ENCODE data around the gene NOC3L.
A peak's percentile ranks its signal among the peaks of the same experiment; 100 is the strongest.

NOC3L gene

DNA sequence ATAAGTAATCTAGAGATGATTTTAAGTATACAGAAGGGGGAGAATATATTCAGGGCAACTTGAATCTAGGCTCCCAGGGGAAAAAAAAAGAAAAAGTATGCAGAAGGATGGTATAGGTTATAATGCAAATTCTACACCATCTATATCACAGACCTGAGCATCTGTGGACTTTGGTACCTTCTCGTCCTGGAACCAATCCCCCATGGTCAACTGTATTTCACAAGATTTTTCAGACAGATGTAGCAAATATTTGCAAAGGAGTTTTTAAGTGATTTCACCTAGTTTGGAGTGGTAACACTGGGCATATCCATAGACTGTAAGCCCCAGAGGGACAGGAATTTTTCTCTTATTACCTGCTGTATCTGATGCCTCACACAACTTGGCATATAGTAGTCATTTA lies 58.8 kb downstream of the NOC3L start:
- no peak overlapping the region for H3K4me3 ChIP-seq (ENCODE audit: low read depth, low read length)
- H3K4me1 ChIP-seq (ENCODE audit: control insufficient read depth, insufficient read depth, low read length): no peaks in the 10 kb centered on the region
- H3K9me3 ChIP-seq (ENCODE audit: control insufficient read depth, insufficient read depth, low read length): no peaks in the 10 kb centered on the region
- no peaks in the 10 kb centered on the region for H3K36me3 ChIP-seq (ENCODE audit: control insufficient read depth, insufficient read depth, low read length)
- no peaks in the 10 kb centered on the region for H3K27me3 ChIP-seq (ENCODE audit: control insufficient read depth, insufficient read depth, low read length)
- H3K27ac ChIP-seq (ENCODE audit: low read depth, low read length): no peak overlapping the region
- no peak overlapping the region for H3K9ac ChIP-seq (ENCODE audit: low read depth, low read length)

DNA sequence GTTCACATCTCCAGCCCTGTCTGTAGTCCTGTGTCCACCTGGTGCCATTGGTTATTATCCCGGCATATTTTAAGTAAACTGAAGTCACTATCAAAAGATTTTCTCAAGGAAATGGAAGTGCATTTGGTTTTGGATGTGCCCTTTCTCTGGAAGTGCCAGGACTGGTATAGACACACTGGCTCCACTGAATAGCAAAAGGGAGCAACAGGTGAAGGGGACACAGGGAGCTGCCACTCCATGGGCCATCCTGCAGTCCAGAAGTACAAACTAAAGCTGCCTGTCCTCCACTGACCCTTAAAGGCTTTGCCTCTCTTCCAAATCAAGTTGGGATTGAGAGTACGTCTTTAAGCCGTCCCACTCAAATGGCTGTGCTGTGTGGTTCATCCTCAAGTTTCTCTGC lies 62.7 kb downstream of the NOC3L start:
- H3K27ac ChIP-seq (ENCODE audit: low read depth, low read length): no peak overlapping the region

DNA sequence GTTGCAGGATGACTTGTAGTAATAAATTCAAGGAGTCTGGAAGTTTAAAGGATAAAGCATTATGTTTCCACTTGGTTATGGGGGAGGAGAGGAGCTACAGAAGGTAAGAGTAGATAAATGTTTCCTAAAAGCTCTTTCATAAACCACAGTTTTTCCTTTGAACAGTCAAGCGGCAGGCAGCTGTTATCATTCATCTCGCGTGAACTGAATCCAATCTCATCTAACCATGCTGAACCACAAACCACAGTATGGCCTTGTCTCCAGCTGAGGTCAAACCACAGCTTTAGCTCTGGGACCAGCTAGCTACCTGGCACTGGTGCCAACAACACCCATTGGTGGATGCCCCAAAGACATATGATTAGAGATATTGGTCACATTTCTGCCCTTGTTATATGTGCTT lies 63.3 kb downstream of the NOC3L start:
- no peaks in the 10 kb centered on the region for H3K36me3 ChIP-seq (ENCODE audit: control insufficient read depth, insufficient read depth, low read length)
- no peak overlapping the region for H3K4me3 ChIP-seq (ENCODE audit: low read depth, low read length)
- H3K27ac ChIP-seq (ENCODE audit: low read depth, low read length): no peak overlapping the region
- no peak overlapping the region for H3K9ac ChIP-seq (ENCODE audit: low read depth, low read length)
- H3K27me3 ChIP-seq (ENCODE audit: control insufficient read depth, insufficient read depth, low read length): no peaks in the 10 kb centered on the region
- H3K9me3 ChIP-seq (ENCODE audit: control insufficient read depth, insufficient read depth, low read length): no peaks in the 10 kb centered on the region
- no peaks in the 10 kb centered on the region for H3K4me1 ChIP-seq (ENCODE audit: control insufficient read depth, insufficient read depth, low read length)

More for the DNA sequence above, 62.7 kb downstream of the NOC3L start:
- no peak overlapping the region for H3K4me3 ChIP-seq (ENCODE audit: low read depth, low read length)
- H3K27me3 ChIP-seq (ENCODE audit: control insufficient read depth, insufficient read depth, low read length): no peaks in the 10 kb centered on the region
- no peaks in the 10 kb centered on the region for H3K4me1 ChIP-seq (ENCODE audit: control insufficient read depth, insufficient read depth, low read length)
- no peak overlapping the region for H3K9ac ChIP-seq (ENCODE audit: low read depth, low read length)
- no peaks in the 10 kb centered on the region for H3K36me3 ChIP-seq (ENCODE audit: control insufficient read depth, insufficient read depth, low read length)
- no peaks in the 10 kb centered on the region for H3K9me3 ChIP-seq (ENCODE audit: control insufficient read depth, insufficient read depth, low read length)

DNA sequence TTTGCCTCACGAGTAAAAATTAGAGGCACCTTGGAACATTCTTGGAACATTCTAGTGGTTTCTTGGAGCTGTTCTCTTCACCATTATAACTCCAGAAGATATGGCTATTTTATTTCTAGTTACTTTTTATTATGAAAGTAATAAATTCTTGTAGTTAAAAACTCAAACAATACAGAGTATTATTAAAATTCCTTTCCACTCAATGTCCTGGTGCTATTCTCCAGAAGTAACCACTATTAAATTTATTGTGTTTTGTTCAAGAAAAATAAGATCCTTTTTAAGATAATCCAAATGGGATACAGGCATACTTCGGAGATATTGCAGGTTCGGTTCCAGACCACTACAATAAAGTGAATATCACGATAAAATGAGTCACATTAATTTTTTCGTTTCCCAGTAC lies 68.6 kb downstream of the NOC3L start:
- H3K36me3 ChIP-seq (ENCODE audit: control insufficient read depth, insufficient read depth, low read length): no peaks in the 10 kb centered on the region
- H3K4me1 ChIP-seq (ENCODE audit: control insufficient read depth, insufficient read depth, low read length): peaks cover 3% of the 10 kb centered on the region
- no peak overlapping the region for H3K9ac ChIP-seq (ENCODE audit: low read depth, low read length)
- H3K27ac ChIP-seq (ENCODE audit: low read depth, low read length): no peak overlapping the region
- H3K4me3 ChIP-seq (ENCODE audit: low read depth, low read length): no peak overlapping the region
- H3K9me3 ChIP-seq (ENCODE audit: control insufficient read depth, insufficient read depth, low read length): no peaks in the 10 kb centered on the region
- no peaks in the 10 kb centered on the region for H3K27me3 ChIP-seq (ENCODE audit: control insufficient read depth, insufficient read depth, low read length)

DNA sequence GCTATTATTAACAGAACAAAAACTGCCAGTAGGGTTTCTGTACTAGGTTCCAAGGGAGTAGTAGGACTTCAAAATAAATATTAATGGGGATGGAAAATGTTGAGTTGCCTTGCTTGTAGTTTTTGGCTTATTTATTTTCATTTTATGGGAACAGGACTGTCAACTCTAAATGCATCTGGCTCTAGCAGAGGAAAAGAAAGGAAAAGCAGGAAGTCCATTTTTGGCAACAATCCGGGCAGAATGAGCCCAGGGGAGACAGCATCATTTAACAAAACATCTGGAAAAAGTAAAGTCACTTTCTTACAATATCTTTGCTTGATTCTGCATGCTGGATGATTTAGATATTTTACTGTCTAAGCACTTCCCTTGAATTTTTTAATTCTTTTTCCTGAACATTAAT lies 69.4 kb downstream of the NOC3L start:
- no peak overlapping the region for H3K9ac ChIP-seq (ENCODE audit: low read depth, low read length)
- no peaks in the 10 kb centered on the region for H3K36me3 ChIP-seq (ENCODE audit: control insufficient read depth, insufficient read depth, low read length)
- no peak overlapping the region for H3K4me3 ChIP-seq (ENCODE audit: low read depth, low read length)
- no peak overlapping the region for H3K27ac ChIP-seq (ENCODE audit: low read depth, low read length)
- H3K27me3 ChIP-seq (ENCODE audit: control insufficient read depth, insufficient read depth, low read length): no peaks in the 10 kb centered on the region
- peaks cover 11% of the 10 kb centered on the region for H3K4me1 ChIP-seq (ENCODE audit: control insufficient read depth, insufficient read depth, low read length)
- no peaks in the 10 kb centered on the region for H3K9me3 ChIP-seq (ENCODE audit: control insufficient read depth, insufficient read depth, low read length)

DNA sequence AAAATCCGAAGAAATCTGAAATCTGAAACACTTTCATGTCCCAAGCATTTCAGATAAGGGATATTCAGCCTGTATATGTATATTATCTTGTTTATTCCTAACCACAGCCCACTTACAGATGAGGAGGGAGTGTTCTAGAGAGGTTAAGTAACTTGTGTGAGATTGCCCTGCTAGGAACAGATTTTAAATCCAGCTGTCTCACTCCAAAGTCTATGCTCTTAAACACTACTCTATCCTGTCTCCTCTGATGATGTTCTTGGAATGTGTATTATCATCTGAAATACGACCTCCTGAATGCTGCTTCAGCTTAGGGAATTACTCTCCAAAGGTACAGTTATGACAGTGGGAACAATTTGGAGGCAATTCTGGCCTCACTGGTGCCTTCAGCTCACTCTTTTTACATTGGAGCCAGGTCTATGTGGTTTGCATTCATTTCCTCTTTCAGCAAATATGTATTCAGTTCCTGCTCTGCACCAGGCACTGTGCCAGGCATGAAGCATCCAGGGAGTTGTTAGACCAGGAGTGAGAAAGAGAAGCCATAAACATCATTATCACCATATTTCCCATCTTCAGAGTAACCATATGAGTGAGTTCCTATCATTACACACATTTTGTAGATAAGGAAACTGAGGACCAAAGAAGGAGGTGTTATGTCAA lies 70.2 kb downstream of the NOC3L start:
- H3K27ac ChIP-seq (ENCODE audit: low read depth, low read length): no peak overlapping the region
- H3K4me3 ChIP-seq (ENCODE audit: low read depth, low read length): no peak overlapping the region
- no peaks in the 10 kb centered on the region for H3K27me3 ChIP-seq (ENCODE audit: control insufficient read depth, insufficient read depth, low read length)
- H3K36me3 ChIP-seq (ENCODE audit: control insufficient read depth, insufficient read depth, low read length): no peaks in the 10 kb centered on the region
- peaks cover 16% of the 10 kb centered on the region for H3K4me1 ChIP-seq (ENCODE audit: control insufficient read depth, insufficient read depth, low read length)
- H3K9me3 ChIP-seq (ENCODE audit: control insufficient read depth, insufficient read depth, low read length): no peaks in the 10 kb centered on the region
- no peak overlapping the region for H3K9ac ChIP-seq (ENCODE audit: low read depth, low read length)

DNA sequence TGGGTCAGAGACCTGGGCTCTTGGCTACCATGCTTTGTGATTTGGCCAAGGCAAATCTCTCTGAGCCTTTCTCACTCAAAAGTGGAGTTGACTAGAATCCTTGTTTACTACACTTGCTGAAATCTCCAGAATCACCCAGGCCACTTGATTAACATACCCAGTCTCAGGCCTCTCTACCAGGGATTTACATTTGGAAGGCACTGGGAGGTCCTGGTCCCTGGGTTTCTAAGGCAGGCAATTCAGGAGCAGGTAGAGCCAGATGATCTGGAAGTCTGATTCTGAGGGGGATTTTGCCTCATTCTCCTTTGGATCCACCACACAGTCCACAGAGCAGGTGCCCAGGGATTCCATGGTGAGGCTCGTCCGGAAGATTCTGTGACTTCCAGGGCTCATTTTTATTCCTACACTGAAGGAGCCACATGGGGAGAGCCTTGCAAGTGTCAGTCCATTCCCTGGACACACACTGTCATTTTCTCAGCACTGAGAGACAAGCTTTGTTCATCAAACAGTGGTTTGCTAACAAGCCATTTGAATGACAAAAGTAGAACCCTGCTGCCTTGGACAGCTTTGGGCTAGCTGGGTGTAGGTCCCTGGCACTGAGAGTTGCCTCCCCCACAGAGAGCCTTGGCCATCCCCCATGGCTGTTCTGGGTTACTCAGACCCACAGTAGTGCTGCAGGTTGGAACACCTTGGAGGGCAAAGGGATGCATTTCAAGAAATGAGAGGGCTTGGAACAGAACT lies 74.2 kb downstream of the NOC3L start:
- no peak overlapping the region for H3K9ac ChIP-seq (ENCODE audit: low read depth, low read length)
- no peak overlapping the region for H3K4me3 ChIP-seq (ENCODE audit: low read depth, low read length)
- H3K36me3 ChIP-seq (ENCODE audit: control insufficient read depth, insufficient read depth, low read length): no peaks in the 10 kb centered on the region
- H3K9me3 ChIP-seq (ENCODE audit: control insufficient read depth, insufficient read depth, low read length): no peaks in the 10 kb centered on the region
- no peaks in the 10 kb centered on the region for H3K27me3 ChIP-seq (ENCODE audit: control insufficient read depth, insufficient read depth, low read length)
- H3K27ac ChIP-seq (ENCODE audit: low read depth, low read length): peak overlapping the region; percentile 23
- H3K4me1 ChIP-seq (ENCODE audit: control insufficient read depth, insufficient read depth, low read length): peaks cover 16% of the 10 kb centered on the region

DNA sequence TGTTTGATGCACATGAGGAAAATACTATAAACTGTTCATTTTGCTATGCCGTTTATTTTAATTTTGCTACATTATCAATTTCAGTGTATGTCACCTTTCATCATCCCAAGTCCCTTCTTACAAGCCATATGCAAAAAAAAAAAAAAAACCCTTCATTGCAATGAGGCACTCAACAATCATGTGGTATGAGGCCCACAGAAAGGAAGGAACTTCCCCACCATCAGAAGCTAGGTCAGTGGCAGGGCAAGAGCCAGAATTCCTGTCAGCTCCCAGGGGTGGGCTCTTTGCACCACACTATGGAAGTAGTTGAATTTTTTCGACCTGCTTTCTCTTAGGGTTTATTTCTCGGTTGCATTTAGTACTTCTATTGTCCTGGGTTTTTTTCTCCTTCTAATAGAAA lies 75.4 kb downstream of the NOC3L start:
- H3K4me3 ChIP-seq (ENCODE audit: low read depth, low read length): no peak overlapping the region
- no peak overlapping the region for H3K27ac ChIP-seq (ENCODE audit: low read depth, low read length)
- H3K4me1 ChIP-seq (ENCODE audit: control insufficient read depth, insufficient read depth, low read length): peaks cover 16% of the 10 kb centered on the region
- no peak overlapping the region for H3K9ac ChIP-seq (ENCODE audit: low read depth, low read length)
- H3K9me3 ChIP-seq (ENCODE audit: control insufficient read depth, insufficient read depth, low read length): no peaks in the 10 kb centered on the region
- no peaks in the 10 kb centered on the region for H3K27me3 ChIP-seq (ENCODE audit: control insufficient read depth, insufficient read depth, low read length)
- no peaks in the 10 kb centered on the region for H3K36me3 ChIP-seq (ENCODE audit: control insufficient read depth, insufficient read depth, low read length)

DNA sequence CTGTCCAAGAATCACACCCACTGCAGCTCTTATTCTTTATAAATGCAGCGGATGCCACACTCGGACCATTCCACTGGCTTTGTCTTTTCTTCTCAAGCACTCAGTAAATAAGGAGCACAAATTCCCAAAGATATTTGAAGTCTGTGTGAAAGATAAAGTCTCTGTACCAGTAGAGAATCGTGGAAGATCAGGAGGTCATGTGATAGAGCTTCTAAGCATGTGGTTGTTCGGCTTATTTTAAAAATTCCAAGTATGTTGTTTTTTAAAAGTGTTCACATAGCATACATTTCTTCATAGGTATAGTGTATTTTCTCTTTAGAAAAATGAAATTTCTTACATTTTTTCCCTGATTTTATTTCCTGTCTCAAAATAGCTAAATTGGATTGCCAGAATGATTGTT lies 75.8 kb downstream of the NOC3L start:
- Histone ChIP-seq H3K4me3 (ENCODE audit: low read depth, low read length) (no peak overlapping the region), H3K27me3 (ENCODE audit: control insufficient read depth, insufficient read depth, low read length) (no peaks in the 10 kb centered on the region), H3K9ac (ENCODE audit: low read depth, low read length) (no peak overlapping the region), H3K27ac (ENCODE audit: low read depth, low read length) (no peak overlapping the region), H3K4me1 (ENCODE audit: control insufficient read depth, insufficient read depth, low read length) (peaks cover 16% of the 10 kb centered on the region), H3K36me3 (ENCODE audit: control insufficient read depth, insufficient read depth, low read length) (no peaks in the 10 kb centered on the region), H3K9me3 (ENCODE audit: control insufficient read depth, insufficient read depth, low read length) (no peaks in the 10 kb centered on the region)

DNA sequence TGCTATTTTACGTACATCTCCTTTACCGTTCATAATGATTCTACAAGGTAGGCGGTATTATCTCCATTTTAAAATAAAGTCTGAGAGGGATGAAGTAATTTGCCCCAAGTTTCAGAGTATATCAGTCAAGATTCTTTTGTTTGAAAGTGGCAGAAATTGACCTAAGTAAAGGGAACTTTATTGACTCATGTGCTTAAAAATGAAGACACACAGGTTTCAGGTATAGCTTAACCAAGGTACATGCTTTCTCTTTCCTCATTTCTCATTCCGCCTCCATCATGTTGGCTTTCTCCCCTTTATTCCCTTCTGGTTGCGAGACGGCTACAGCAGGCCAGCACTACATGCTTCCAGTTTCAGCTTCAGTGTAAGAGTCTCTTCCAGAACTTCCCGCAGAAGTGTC lies 77.5 kb downstream of the NOC3L start:
- H3K9ac ChIP-seq (ENCODE audit: low read depth, low read length): no peak overlapping the region
- no peaks in the 10 kb centered on the region for H3K27me3 ChIP-seq (ENCODE audit: control insufficient read depth, insufficient read depth, low read length)
- H3K4me3 ChIP-seq (ENCODE audit: low read depth, low read length): no peak overlapping the region
- no peaks in the 10 kb centered on the region for H3K9me3 ChIP-seq (ENCODE audit: control insufficient read depth, insufficient read depth, low read length)
- H3K36me3 ChIP-seq (ENCODE audit: control insufficient read depth, insufficient read depth, low read length): no peaks in the 10 kb centered on the region
- H3K4me1 ChIP-seq (ENCODE audit: control insufficient read depth, insufficient read depth, low read length): peaks cover 18% of the 10 kb centered on the region
- no peak overlapping the region for H3K27ac ChIP-seq (ENCODE audit: low read depth, low read length)

Data from HUES48 (cell line).